Mesenchymal stem cell (in vitro differentiated cells and primary cell): ENCODE measurements around the gene DDTL. TPM values are rescaled to one million over a fixed set of nuclear protein-coding genes. Genes with fewer than 3 reads are reported as not detected.
A peak's percentile ranks its signal among the peaks of the same experiment; 100 is the strongest.
"Not testable (repeated sequence)": the region's sequence is repeated elsewhere in the genome, so short reads cannot be mapped to it uniquely, and the experiment has no call there.

Source experiments
- DNase-seq: peaks from one replicate; pipeline ENCODE4 v3.0.0-alpha.2; 2013
- H2AFZ ChIP-seq: one replicate; pipeline ENCODE4 v1.6.1; 2013; ENCODE audit warnings: low read depth, mild to moderate bottlenecking, control low read depth, inconsistent platforms, low read length, moderate library complexity
- H2AK5ac ChIP-seq: 2 replicates; pipeline ENCODE4 v1.6.1; 2013; ENCODE audit warnings: low read length, moderate library complexity, mild to moderate bottlenecking, inconsistent platforms; ENCODE audit not compliant: severe bottlenecking
- H2BK120ac ChIP-seq: one replicate; pipeline ENCODE4 v1.6.1; 2013; ENCODE audit warnings: low read depth, mild to moderate bottlenecking, inconsistent platforms, low read length, moderate library complexity
- H2BK12ac ChIP-seq, 2 experiments: one replicate each; pipeline ENCODE4 v1.6.1; 2013; ENCODE audit warnings: inconsistent platforms in 2 of 2, low read length in 2 of 2, mild to moderate bottlenecking in 2 of 2, moderate library complexity in 2 of 2, control low read depth in 1 of 2
- H2BK15ac ChIP-seq: one replicate; pipeline ENCODE4 v1.6.1; 2013; ENCODE audit warnings: mild to moderate bottlenecking, low read depth, inconsistent platforms; ENCODE audit not compliant: poor library complexity, severe bottlenecking
- H2BK5ac ChIP-seq: 2 replicates; pipeline ENCODE4 v1.6.1; 2013; ENCODE audit warnings: low read depth, mild to moderate bottlenecking, low read length, control low read depth, inconsistent platforms; ENCODE audit not compliant: poor library complexity, severe bottlenecking
- H3K14ac ChIP-seq, 2 experiments: one replicate each; pipeline ENCODE4 v1.6.1; 2013; ENCODE audit warnings: inconsistent platforms in 2 of 2, low read length in 2 of 2, control low read depth in 1 of 2, mild to moderate bottlenecking in 1 of 2, moderate library complexity in 1 of 2
- H3K18ac ChIP-seq, 2 experiments: one replicate each; pipeline ENCODE4 v1.6.1; 2013; ENCODE audit warnings: inconsistent platforms in 2 of 2, low read length in 2 of 2, control low read depth in 1 of 2, low read depth in 1 of 2, mild to moderate bottlenecking in 1 of 2
- H3K23ac ChIP-seq, 2 experiments: one replicate each; pipeline ENCODE4 v1.6.1; 2013; ENCODE audit warnings: inconsistent platforms in 2 of 2, low read length in 2 of 2, mild to moderate bottlenecking in 2 of 2, moderate library complexity in 2 of 2, control low read depth in 1 of 2
- H3K27ac ChIP-seq: 2 replicates; pipeline ENCODE4 v1.5.1; 2013; ENCODE audit warnings: mild to moderate bottlenecking, moderate library complexity, low read length, control low read depth, inconsistent platforms; ENCODE audit not compliant: poor library complexity, severe bottlenecking
- H3K27me3 ChIP-seq, 2 experiments: 2 replicates each; pipeline versions ENCODE4 v1.6.1 to v1.7.0; 2013; ENCODE audit warnings: low read length in 2 of 2, mild to moderate bottlenecking in 2 of 2, moderate library complexity in 2 of 2, control low read depth in 1 of 2, inconsistent platforms in 1 of 2; ENCODE audit not compliant: control insufficient read depth in 1 of 2, insufficient read depth in 1 of 2
- H3K36me3 ChIP-seq, 2 experiments: 2 replicates each; pipeline versions ENCODE4 v1.6.1 to v1.7.0; 2013; ENCODE audit warnings: low read length in 2 of 2, control low read depth in 1 of 2, inconsistent platforms in 1 of 2, low read depth in 1 of 2, mild to moderate bottlenecking in 1 of 2; ENCODE audit not compliant: insufficient read depth in 2 of 2, control insufficient read depth in 1 of 2
- H3K4ac ChIP-seq, 2 experiments: one replicate each; pipeline ENCODE4 v1.6.1; 2013; ENCODE audit warnings: inconsistent platforms in 2 of 2, low read length in 2 of 2, mild to moderate bottlenecking in 2 of 2, moderate library complexity in 2 of 2, control low read depth in 1 of 2, low read depth in 1 of 2
- H3K4me1 ChIP-seq: 2 replicates; pipeline ENCODE4 v1.6.1; 2013; ENCODE audit warnings: low read depth, low read length, control low read depth; ENCODE audit not compliant: control insufficient read depth, insufficient read depth
- H3K4me2 ChIP-seq: 2 replicates; pipeline ENCODE4 v1.6.1; 2013; ENCODE audit warnings: low read length, mild to moderate bottlenecking, inconsistent platforms; ENCODE audit not compliant: poor library complexity, severe bottlenecking
- H3K4me3 ChIP-seq, 2 experiments: 2 replicates each; pipeline versions ENCODE4 v1.5.1 to v1.7.0; 2013; ENCODE audit warnings: low read length in 2 of 2, mild to moderate bottlenecking in 2 of 2, control low read depth in 1 of 2, low read depth in 1 of 2; ENCODE audit not compliant: insufficient read depth in 1 of 2
- H3K79me1 ChIP-seq: replicated peaks from 2 replicates; pipeline ENCODE4 v1.6.1; 2013; ENCODE audit warnings: mild to moderate bottlenecking, control low read depth, low read length, inconsistent platforms; ENCODE audit not compliant: poor library complexity, severe bottlenecking
- H3K9ac ChIP-seq: 2 replicates; pipeline ENCODE4 v1.7.0; 2013; ENCODE audit warnings: mild to moderate bottlenecking, low read length, moderate library complexity
- H3K9me3 ChIP-seq: 2 replicates; pipeline ENCODE4 v1.7.0; 2013; ENCODE audit warnings: mild to moderate bottlenecking, low read length; ENCODE audit not compliant: control insufficient read depth
- H4K8ac ChIP-seq: one replicate; pipeline ENCODE4 v1.6.1; 2013; ENCODE audit warnings: inconsistent platforms, mild to moderate bottlenecking, low read length, moderate library complexity
- H4K91ac ChIP-seq: one replicate; pipeline ENCODE4 v1.6.1; 2013; ENCODE audit warnings: mild to moderate bottlenecking, low read length, inconsistent platforms
- WGBS: methylation state at CpG from one replicate; pipeline ENCODE4 v1.1.7; 2013; ENCODE audit warnings: mixed read lengths; 5-methylcytosine and 5-hydroxymethylcytosine counted together
- polyA plus RNA-seq, 2 experiments: library from polyadenylated mRNA; stranded (reverse); fragments of 200-250 nt; gene quantifications; one replicate each; pipeline ENCODE4 v1.2.3, GENCODE V29; 2013

DDTL gene
- polyA plus RNA-seq (2013, experiment 1 of 2) = 1.4 TPM
- 1.2 TPM for polyA plus RNA-seq (2013, experiment 2 of 2)

GRCh38 chr22:23966568-23966967 lies at the start of gene DDTL:
Gene DDTL, plus strand, starts transcription at chr22:23966888. Its CDS starts 27 bp downstream, at chr22:23966915.
- H3K9ac ChIP-seq, H2BK5ac ChIP-seq, H3K4me1 ChIP-seq, H3K27ac ChIP-seq, H3K4me3 ChIP-seq, H3K4me2 ChIP-seq, H2BK120ac ChIP-seq, H3K9me3 ChIP-seq, H2BK15ac ChIP-seq, DNase-seq, H3K79me1 ChIP-seq, H3K23ac ChIP-seq, H2AFZ ChIP-seq, H3K4ac ChIP-seq, H3K27me3 ChIP-seq, H4K91ac ChIP-seq, H3K14ac ChIP-seq, H2AK5ac ChIP-seq, H3K18ac ChIP-seq, H4K8ac ChIP-seq, H2BK12ac ChIP-seq: not testable (repeated sequence)
- H3K36me3 ChIP-seq = peaks cover 25 to 27% of the 10 kb centered on the region in 2 experiments
- WGBS = no CpG with 5 or more reads among the region's 30 CpGs

GRCh38 chr22:23920267-23920611 lies 46.4 kb upstream of the DDTL start:
- H3K27ac ChIP-seq, H3K23ac ChIP-seq, H3K14ac ChIP-seq, H3K18ac ChIP-seq, H3K4me2 ChIP-seq, H3K36me3 ChIP-seq, H3K4me1 ChIP-seq, H3K27me3 ChIP-seq, H3K79me1 ChIP-seq, H2AFZ ChIP-seq, H2BK120ac ChIP-seq, H4K91ac ChIP-seq, H3K4me3 ChIP-seq, H2BK15ac ChIP-seq, H2BK5ac ChIP-seq, H3K9ac ChIP-seq, H3K9me3 ChIP-seq, H3K4ac ChIP-seq, H4K8ac ChIP-seq, H2AK5ac ChIP-seq, DNase-seq: not testable (repeated sequence)
- H2BK12ac ChIP-seq = peak overlapping the region in 1 of 2 experiments; percentile 40
- 100% methylated on average over 1 of the region's 1 CpG for WGBS

- not testable (repeated sequence) for H3K14ac ChIP-seq, H2AFZ ChIP-seq, H4K8ac ChIP-seq, H2BK12ac ChIP-seq, H3K18ac ChIP-seq, H2BK5ac ChIP-seq, H3K27ac ChIP-seq, H2AK5ac ChIP-seq, H3K4me3 ChIP-seq, H3K27me3 ChIP-seq, H3K23ac ChIP-seq, H3K4ac ChIP-seq, H3K9ac ChIP-seq, H3K4me1 ChIP-seq, H2BK120ac ChIP-seq, H3K4me2 ChIP-seq, H2BK15ac ChIP-seq, H3K79me1 ChIP-seq, H3K36me3 ChIP-seq, H4K91ac ChIP-seq
- WGBS = 64% methylated on average over 13 of the region's 13 CpGs
- H3K9me3 ChIP-seq = peaks cover 13% of the 10 kb centered on the region
- DNase-seq = peak; percentile 79
These were observed 45.0 kb upstream of the DDTL start for GRCh38 chr22:23921586-23922201.

- Histone ChIP-seq H4K91ac (no peak overlapping the region), H3K36me3 (peaks cover 0 to 9% of the 10 kb centered on the region in 2 experiments), H2BK5ac (no peak overlapping the region), H3K23ac (no peak overlapping the region), H3K27ac (no peak overlapping the region), H3K4me2 (no peak overlapping the region), H3K4ac (no peak overlapping the region), H3K79me1 (peaks cover 2% of the 10 kb centered on the region), H2AK5ac (no peak overlapping the region), H2BK12ac (no peak overlapping the region), H3K14ac (no peak overlapping the region), H2BK15ac (no peak overlapping the region), H4K8ac (no peak overlapping the region), H3K4me3 (no peak overlapping the region), H3K4me1 (peaks cover 2% of the 10 kb centered on the region), H3K9me3 (peaks cover 13% of the 10 kb centered on the region), H3K18ac (no peak overlapping the region), H3K9ac (no peak overlapping the region), H2AFZ (no peak overlapping the region), H3K27me3 (no peaks in the 10 kb centered on the region), H2BK120ac (no peak overlapping the region)
- 86% methylated on average over 2 of the region's 2 CpGs for WGBS
- no peak for DNase-seq
These were observed 43.8 kb upstream of the DDTL start for GRCh38 chr22:23922921-23923320.
